Heart right ventricle (tissue), 16 donors: ENCODE data around the gene CDKN3. TPM values are rescaled to one million over a fixed set of nuclear protein-coding genes. Genes with fewer than 3 reads are reported as not detected.
"Not testable (repeated sequence)": the region's sequence is repeated elsewhere in the genome, so short reads cannot be mapped to it uniquely, and the experiment has no call there.

Experiments
- ATAC-seq, 8 donors: fragments of 200-7000 bp; cut with Tn5 transposase; one replicate each; pipeline ENCODE4 v1.9.1; 2020; ENCODE audit warnings: mild to moderate bottlenecking in 8 of 8, moderate library complexity in 8 of 8, moderate number of reproducible peaks in 1 of 8
- DNase-seq, 2 donors: peaks; one replicate each; pipeline ENCODE4 v3.0.0-alpha.2; 2020
- H3K27ac ChIP-seq, 10 donors: fragments of 200-600 bp; sonication (generic) in 2 of 10; one replicate each; pipeline versions ENCODE4 v1.5.0 to v1.8.0; 2020 to 2022; ENCODE audit warnings: mild to moderate bottlenecking in 3 of 10
- H3K27me3 ChIP-seq, 7 donors: fragments of 200-600 bp; one replicate each; pipeline ENCODE4 v1.8.0; 2021 to 2022; ENCODE audit warnings: mild to moderate bottlenecking in 2 of 7
- H3K36me3 ChIP-seq, 9 donors: fragments of 200-600 bp; sonication (generic) in 1 of 9; one replicate each; pipeline versions ENCODE4 v1.5.0 to v1.8.0; 2020 to 2022; ENCODE audit warnings: mild to moderate bottlenecking in 2 of 9
- H3K4me1 ChIP-seq, 9 donors: fragments of 200-600 bp; sonication (generic) in 1 of 9; one replicate each; pipeline versions ENCODE4 v1.5.0 to v1.8.0; 2020 to 2022; ENCODE audit warnings: mild to moderate bottlenecking in 4 of 9
- H3K4me3 ChIP-seq, 10 donors: fragments of 200-600 bp; sonication (generic) in 2 of 10; one replicate each; pipeline versions ENCODE4 v1.5.0 to v1.8.0; 2020 to 2022; ENCODE audit warnings: mild to moderate bottlenecking in 7 of 10, moderate library complexity in 2 of 10
- H3K9me3 ChIP-seq, 11 donors: fragments of 200-600 bp in 10 of 11; sonication (generic) in 2 of 11; one replicate each; pipeline versions ENCODE4 v1.5.0 to v1.8.0; 2013 to 2022; ENCODE audit warnings: mild to moderate bottlenecking in 2 of 11, control low read depth in 1 of 11, moderate library complexity in 1 of 11
- CTCF ChIP-seq, 9 donors: fragments of 200-600 bp; sonication (generic) in 2 of 9; IDR thresholded peaks; one replicate each; pipeline versions ENCODE4 v1.5.0 to v1.8.0; 2021 to 2022; ENCODE audit warnings: antibody characterized with exemption in 9 of 9, mild to moderate bottlenecking in 5 of 9, moderate library complexity in 1 of 9
- WGBS, 2 donors: extraction: QIAGEN DNeasy Blood & Tissue Kit; methylation state at CpG; one replicate each; pipeline ENCODE4 v1.1.7; 2013; ENCODE audit warnings: inconsistent platforms in 1 of 2; 5-methylcytosine and 5-hydroxymethylcytosine counted together
- intact Hi-C, 10 donors: fragments of 100-400 bp; cut with DNase I; formaldehyde crosslinking; loops; one replicate each; pipeline versions ENCODE4 v1.11.1 to v1.14.2; 2022
- polyA plus RNA-seq, 2 donors: library from polyadenylated mRNA; stranded (reverse); fragments of 200-250 nt; gene quantifications; one replicate each; pipeline ENCODE4 v1.2.3, GENCODE V29; 2013
- total RNA-seq, 10 donors: library from RNA; stranded (reverse); fragmentation: NEBNext Ultra II Directional in 3 of 10; extraction: Animal tissue kit (Norgen Biotek cat#: 25700) in 3 of 10; gene quantifications; one replicate each; pipeline versions ENCODE4 v1.2.1 to v1.2.4, GENCODE V29; 2021 to 2023
- donor health status: Arrhythmogenic right ventricular cardiomyopathy.
- donor health status: ischemic (EF 13 %, LVEDD 7.1; RV severe dilation, severe dysfunction).
- donor health status: healthy with polysubstance abuse.
- donor health status: DM: no; HTN: yes; CAD: no.
- donor health status: DM: no; HTN: no; CAD: no.
- donor health status: ischemic (EF 25% LVEDD 6.9; RV normal size, moderate dysfunction).
- donor health status: ischemic (EF 25% LVEDD 5.7; RV mildly dilated, moderate dysfunction).
- donor health status: healthy.
- donor health status: DM: yes; HTN: yes; CAD: no.
- donor health status: Ischemic cardiomyopathy.
- donor health status: ischemic (EF 35%, LVEDD 5.7; RV mildly dilated, moderate dysfunction).
- donor health status: nonischemic (EF 11% LVEDD 7.7; RV severe dilation, severe dysfunction).
- donor health status: DM: yes; HTN: yes; CAD: no.
- donor health status: PGD.
- donor health status: ischemic (EF 29% LVEDD 5.4; RV normal size, mild dysfunction).
- donor health status: nonischemic (EF 23%, LVEDD 6.1; RV moderate dilation, normal function).

Gene CDKN3
- total and polyA plus RNA-seq, 12 donors = 1.8 to 14.7 (median 4.2) TPM

- DNase-seq (no peak), ATAC-seq (no peak)
- H3K4me1 ChIP-seq = peaks cover 0 to 27% (median 9%) of the 10 kb centered on the region in 9 donors
- TF ChIP-seq CTCF (IDR thresholded peaks at IDR 0.05) = no peak
- H3K36me3 ChIP-seq = no peaks in the 10 kb centered on the region
- intact Hi-C loops = no loop called here
- H3K4me3 ChIP-seq = no peak overlapping the region
- no peak overlapping the region for H3K27ac ChIP-seq
- 98 to 100% methylated on average over 2 of the region's 2 CpGs for WGBS, 2 donors
- no peaks in the 10 kb centered on the region for H3K9me3 ChIP-seq
- H3K27me3 ChIP-seq = no peaks in the 10 kb centered on the region
Measured at GRCh38 chr14:54395716-54396115, 1.1 kb upstream of the CDKN3 start.

DNA sequence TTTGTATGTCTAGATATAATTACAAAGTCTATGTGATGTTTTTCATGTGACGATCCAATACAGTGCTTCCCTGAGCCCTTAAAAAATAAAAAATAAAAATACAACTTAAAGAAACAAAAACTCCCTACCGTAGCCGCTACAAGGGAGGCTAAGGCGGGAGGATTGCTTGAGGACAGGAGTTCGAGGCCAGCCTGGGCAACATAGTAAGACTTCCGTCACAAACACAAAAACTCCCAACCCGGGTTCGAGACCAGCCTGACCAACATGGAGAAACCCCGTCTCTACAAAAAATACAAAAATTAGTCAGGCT is 669 bp upstream of the CDKN3 start:
- no peaks in the 10 kb centered on the region for H3K9me3 ChIP-seq
- peaks cover 0 to 27% (median 9%) of the 10 kb centered on the region in 9 donors for H3K4me1 ChIP-seq
- H3K4me3 ChIP-seq = peak overlapping the region; percentile 37 to 95 (median 75)
- intact Hi-C loops = no loop called here
- H3K27ac ChIP-seq = peak overlapping the region in 4 of 10 donors; percentile 21 to 74 (median 44)
- TF ChIP-seq CTCF (IDR thresholded peaks at IDR 0.05) = no peak
- no peak for ATAC-seq
- WGBS, 2 donors = 76 to 77% methylated on average over 9 of the region's 9 CpGs
- no peaks in the 10 kb centered on the region for H3K27me3 ChIP-seq
- H3K36me3 ChIP-seq = no peaks in the 10 kb centered on the region
- DNase-seq = no peak

GRCh38 chr14:54399560-54399959 is 2.8 kb downstream of the CDKN3 start:
- no peak for TF ChIP-seq CTCF (IDR thresholded peaks at IDR 0.05)
- 90 to 92% methylated on average over 2 of the region's 2 CpGs for WGBS, 2 donors
- Histone ChIP-seq H3K36me3 (peaks cover 0 to 10% (median 0%) of the 10 kb centered on the region in 9 donors), H3K27ac (no peak overlapping the region), H3K4me1 (peaks cover 0 to 27% (median 9%) of the 10 kb centered on the region in 9 donors), H3K27me3 (no peaks in the 10 kb centered on the region), H3K4me3 (no peak overlapping the region), H3K9me3 (peaks cover 0 to 6% (median 0%) of the 10 kb centered on the region in 11 donors)
- intact Hi-C loops = no loop called here
- no peak for DNase-seq
- ATAC-seq = no peak

DNA sequence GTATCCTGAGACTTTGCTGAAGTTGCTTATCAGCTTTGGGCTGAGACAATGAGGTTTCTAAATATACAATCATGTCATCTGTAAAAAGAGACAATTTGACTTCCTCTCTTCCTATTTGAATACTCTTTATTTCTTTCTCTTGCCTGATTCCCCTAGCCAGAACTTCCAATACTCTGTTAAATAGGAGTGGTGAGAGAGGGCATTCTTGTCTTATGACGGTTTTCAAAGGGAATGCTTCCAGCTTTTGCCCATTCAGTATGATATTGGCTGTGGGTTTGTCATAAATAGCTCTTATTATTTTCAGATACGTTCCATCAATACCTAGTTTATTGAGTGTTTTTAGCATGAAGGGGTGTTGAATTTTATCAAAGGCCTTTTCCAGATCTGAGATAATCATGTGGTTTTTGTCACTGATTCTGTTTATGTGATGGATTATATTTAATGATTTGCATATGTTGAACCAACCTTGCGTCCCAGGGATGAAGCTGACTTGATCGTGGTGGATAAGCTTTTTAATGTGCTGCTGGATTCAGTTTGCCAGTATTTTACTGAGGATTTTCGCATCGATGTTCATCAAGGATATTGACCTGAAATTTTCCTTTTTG is 6.7 kb downstream of the CDKN3 start:
- intact Hi-C loops, H3K4me1 ChIP-seq, DNase-seq, H3K27me3 ChIP-seq, H3K9me3 ChIP-seq, ATAC-seq, H3K4me3 ChIP-seq, H3K27ac ChIP-seq: not testable (repeated sequence)
- H3K36me3 ChIP-seq = peaks cover 0 to 37% (median 0%) of the 10 kb centered on the region in 9 donors
- 94 to 97% methylated on average over 6 of the region's 6 CpGs for WGBS, 2 donors

GRCh38 chr14:54410215-54410614 is 13.4 kb downstream of the CDKN3 start:
- Histone ChIP-seq H3K27ac (no peak overlapping the region), H3K4me3 (no peak overlapping the region), H3K36me3 (peaks cover 0 to 84% (median 0%) of the 10 kb centered on the region in 9 donors), H3K4me1 (no peaks in the 10 kb centered on the region), H3K9me3 (no peaks in the 10 kb centered on the region), H3K27me3 (no peaks in the 10 kb centered on the region)
- intact Hi-C loops = no loop called here
- DNase-seq (no peak), ATAC-seq (no peak)
- WGBS, 2 donors = 98 to 100% methylated on average over 1 of the region's 1 CpG
- no peak for TF ChIP-seq CTCF (IDR thresholded peaks at IDR 0.05)
